ENCODE data around the gene DAGLA. TPM values are rescaled to one million over a fixed set of nuclear protein-coding genes. Genes with fewer than 3 reads are reported as not detected.

DAGLA gene
- total RNA-seq, 1 experiment from 2014 or later, result 8.6 TPM

- ATAC-seq, result no peak
- POLR2A ChIA-PET (ENCODE audit: unreplicated experiment), result interaction anchor here (0.5 kb wide), 1 partner anchor 37 kb away, joined by 10 read pairs; no protein-coding TSS in a partner anchor
Measured at GRCh38 chr11:61765550-61766253, 85.5 kb downstream of the DAGLA start.

GRCh38 chr11:61766353-61766841, 86.2 kb downstream of the DAGLA start:
- ATAC-seq, result no peak; the same call in 1 of the 2 replicates
- H2AFZ ChIP-seq (ENCODE audit: low read length), result no peak overlapping the region
- BruUV-seq (replicated peaks), result no TSS peak

More at GRCh38 chr11:61765550-61766253, 85.5 kb downstream of the DAGLA start:
- Histone ChIP-seq H4K20me1 (ENCODE audit: low read length) (no peaks in the 10 kb centered on the region), H3K27ac (ENCODE audit: low read length) (no peak overlapping the region), H3K4me1 (ENCODE audit: insufficient read depth, low read length) (no peaks in the 10 kb centered on the region), H3K9me2 (replicated peaks; ENCODE audit: low read length) (no peaks in the 10 kb centered on the region), H3K4me2 (ENCODE audit: low read length) (no peak overlapping the region), H3K27me3 (ENCODE audit: low read length) (no peaks in the 10 kb centered on the region), H3K9ac (ENCODE audit: low read length) (no peak overlapping the region), H3K36me3 (ENCODE audit: low read depth, low read length) (no peaks in the 10 kb centered on the region), H3K9me3 (ENCODE audit: low read length) (no peaks in the 10 kb centered on the region), H3K79me2 (ENCODE audit: low read length) (no peaks in the 10 kb centered on the region), H3K4me3 (ENCODE audit: low read length) (no peak overlapping the region), H2AFZ (ENCODE audit: low read length) (no peak overlapping the region), H3F3A (ENCODE audit: low read length, unreplicated experiment) (no peaks in the 10 kb centered on the region)
- intact Hi-C loops (cut with micrococcal nuclease), result no loop called here
- CTCF ChIA-PET, result no interaction called here
- TF ChIP-seq EZH2phosphoT487 (IDR thresholded peaks at IDR 0.05; ENCODE audit: borderline replicate concordance, low read length) (no peak), EZH2 (IDR thresholded peaks at IDR 0.05; ENCODE audit: low read length, unreplicated experiment) (no peak), CTCF (conservative IDR thresholded peaks at IDR 0.05; ENCODE audit: low read depth, low read length) (no peak)
- BruUV-seq (replicated peaks), result no TSS peak
- no peak for DNase-seq

More at GRCh38 chr11:61766353-61766841, 86.2 kb downstream of the DAGLA start:
- H3K4me3 ChIP-seq (ENCODE audit: low read length), result no peak overlapping the region
- no peaks in the 10 kb centered on the region for H3K79me2 ChIP-seq (ENCODE audit: low read length)
- H3K27ac ChIP-seq (ENCODE audit: low read length), result no peak overlapping the region
- ChIA-PET CTCF (no interaction called here), POLR2A (ENCODE audit: unreplicated experiment) (interaction anchor here (0.6 kb wide), 1 partner anchor 26 kb away, joined by 3 read pairs; no protein-coding TSS in a partner anchor)
- TF ChIP-seq EZH2 (IDR thresholded peaks at IDR 0.05; ENCODE audit: low read length, unreplicated experiment) (no peak), CTCF (conservative IDR thresholded peaks at IDR 0.05; ENCODE audit: low read depth, low read length) (no peak), EZH2phosphoT487 (IDR thresholded peaks at IDR 0.05; ENCODE audit: borderline replicate concordance, low read length) (no peak)
- H3K9me3 ChIP-seq (ENCODE audit: low read length), result no peaks in the 10 kb centered on the region
- H3K9me2 ChIP-seq (replicated peaks; ENCODE audit: low read length), result no peaks in the 10 kb centered on the region
- H3K4me2 ChIP-seq (ENCODE audit: low read length), result no peak overlapping the region
- H3K4me1 ChIP-seq (ENCODE audit: insufficient read depth, low read length), result no peaks in the 10 kb centered on the region
- H3K27me3 ChIP-seq (ENCODE audit: low read length), result no peaks in the 10 kb centered on the region
- intact Hi-C loops (cut with micrococcal nuclease), result no loop called here
- no peaks in the 10 kb centered on the region for H3F3A ChIP-seq (ENCODE audit: low read length, unreplicated experiment)
- DNase-seq, result no peak
- H3K9ac ChIP-seq (ENCODE audit: low read length), result no peak overlapping the region
- no peaks in the 10 kb centered on the region for H3K36me3 ChIP-seq (ENCODE audit: low read depth, low read length)
- no peaks in the 10 kb centered on the region for H4K20me1 ChIP-seq (ENCODE audit: low read length)

Data from PC-3 (cell line).